ENCODE results near the gene LRMDA.

The LRMDA gene

GRCh38 chr10:75440271-75440793, 8.9 kb downstream of the LRMDA start:
- peaks cover under 1% of the 10 kb centered on the region for H3K27me3 Mint-ChIP-seq (ENCODE audit: low read depth)
- no peaks in the 10 kb centered on the region for H3K4me1 Mint-ChIP-seq (ENCODE audit: low read depth)
- no peak overlapping the region for H3K27ac Mint-ChIP-seq
- H3K36me3 Mint-ChIP-seq (ENCODE audit: low read depth) = no peaks in the 10 kb centered on the region
- peaks cover 12% of the 10 kb centered on the region for H3K9me3 Mint-ChIP-seq
- H3K4me3 Mint-ChIP-seq = no peak overlapping the region

- no peaks in the 10 kb centered on the region for H3K27me3 Mint-ChIP-seq (ENCODE audit: low read depth)
- no peak overlapping the region for H3K4me3 Mint-ChIP-seq
- H3K27ac Mint-ChIP-seq = no peak overlapping the region
- H3K9me3 Mint-ChIP-seq = peaks cover 12% of the 10 kb centered on the region
- no peaks in the 10 kb centered on the region for H3K36me3 Mint-ChIP-seq (ENCODE audit: low read depth)
- H3K4me1 Mint-ChIP-seq (ENCODE audit: low read depth) = no peaks in the 10 kb centered on the region
Observed at GRCh38 chr10:75441196-75441595, 9.8 kb downstream of the LRMDA start.

GRCh38 chr10:75441682-75442081, 10.3 kb downstream of the LRMDA start:
- H3K27me3 Mint-ChIP-seq (ENCODE audit: low read depth) = no peaks in the 10 kb centered on the region
- no peak overlapping the region for H3K4me3 Mint-ChIP-seq
- no peak overlapping the region for H3K27ac Mint-ChIP-seq
- H3K36me3 Mint-ChIP-seq (ENCODE audit: low read depth) = no peaks in the 10 kb centered on the region
- peaks cover 13% of the 10 kb centered on the region for H3K9me3 Mint-ChIP-seq
- no peaks in the 10 kb centered on the region for H3K4me1 Mint-ChIP-seq (ENCODE audit: low read depth)

GRCh38 chr10:75443362-75443761, 11.9 kb downstream of the LRMDA start:
- Mint-ChIP-seq H3K27ac (no peak overlapping the region), H3K9me3 (peaks cover 16% of the 10 kb centered on the region), H3K36me3 (ENCODE audit: low read depth) (no peaks in the 10 kb centered on the region), H3K27me3 (ENCODE audit: low read depth) (no peaks in the 10 kb centered on the region), H3K4me3 (no peak overlapping the region), H3K4me1 (ENCODE audit: low read depth) (no peaks in the 10 kb centered on the region)

GRCh38 chr10:75444781-75445386, 13.5 kb downstream of the LRMDA start:
- H3K4me1 Mint-ChIP-seq (ENCODE audit: low read depth) = no peaks in the 10 kb centered on the region
- no peak overlapping the region for H3K4me3 Mint-ChIP-seq
- H3K9me3 Mint-ChIP-seq = peaks cover 16% of the 10 kb centered on the region
- H3K36me3 Mint-ChIP-seq (ENCODE audit: low read depth) = no peaks in the 10 kb centered on the region
- no peaks in the 10 kb centered on the region for H3K27me3 Mint-ChIP-seq (ENCODE audit: low read depth)
- no peak overlapping the region for H3K27ac Mint-ChIP-seq

- Mint-ChIP-seq H3K27me3 (ENCODE audit: low read depth) (no peaks in the 10 kb centered on the region), H3K4me1 (ENCODE audit: low read depth) (no peaks in the 10 kb centered on the region), H3K4me3 (no peak overlapping the region), H3K27ac (no peak overlapping the region), H3K9me3 (peaks cover 16% of the 10 kb centered on the region), H3K36me3 (ENCODE audit: low read depth) (no peaks in the 10 kb centered on the region)
Observed at GRCh38 chr10:75446508-75446907, 15.1 kb downstream of the LRMDA start.

- no peaks in the 10 kb centered on the region for H3K4me1 Mint-ChIP-seq (ENCODE audit: low read depth)
- no peaks in the 10 kb centered on the region for H3K27me3 Mint-ChIP-seq (ENCODE audit: low read depth)
- no peak overlapping the region for H3K4me3 Mint-ChIP-seq
- H3K36me3 Mint-ChIP-seq (ENCODE audit: low read depth) = no peaks in the 10 kb centered on the region
- peaks cover 13% of the 10 kb centered on the region for H3K9me3 Mint-ChIP-seq
- H3K27ac Mint-ChIP-seq = no peak overlapping the region
Observed at GRCh38 chr10:75448166-75448565, 16.7 kb downstream of the LRMDA start.

- Mint-ChIP-seq H3K27me3 (ENCODE audit: low read depth) (no peaks in the 10 kb centered on the region), H3K36me3 (ENCODE audit: low read depth) (no peaks in the 10 kb centered on the region), H3K9me3 (peaks cover 4% of the 10 kb centered on the region), H3K4me1 (ENCODE audit: low read depth) (no peaks in the 10 kb centered on the region), H3K27ac (no peak overlapping the region), H3K4me3 (no peak overlapping the region)
Observed at GRCh38 chr10:75449382-75450074, 18.1 kb downstream of the LRMDA start.

- Mint-ChIP-seq H3K36me3 (ENCODE audit: low read depth) (no peaks in the 10 kb centered on the region), H3K9me3 (peaks cover 4% of the 10 kb centered on the region), H3K27me3 (ENCODE audit: low read depth) (no peaks in the 10 kb centered on the region), H3K27ac (no peak overlapping the region), H3K4me3 (no peak overlapping the region), H3K4me1 (ENCODE audit: low read depth) (no peaks in the 10 kb centered on the region)
Observed at GRCh38 chr10:75450075-75450445, 18.6 kb downstream of the LRMDA start.

GRCh38 chr10:75450644-75451640, 19.5 kb downstream of the LRMDA start:
- no peak overlapping the region for H3K27ac Mint-ChIP-seq
- H3K36me3 Mint-ChIP-seq (ENCODE audit: low read depth) = no peaks in the 10 kb centered on the region
- no peaks in the 10 kb centered on the region for H3K4me1 Mint-ChIP-seq (ENCODE audit: low read depth)
- peaks cover 4% of the 10 kb centered on the region for H3K9me3 Mint-ChIP-seq
- no peaks in the 10 kb centered on the region for H3K27me3 Mint-ChIP-seq (ENCODE audit: low read depth)
- H3K4me3 Mint-ChIP-seq = no peak overlapping the region

GRCh38 chr10:75451831-75452230, 20.4 kb downstream of the LRMDA start:
- H3K9me3 Mint-ChIP-seq = peaks cover under 1% of the 10 kb centered on the region
- H3K27me3 Mint-ChIP-seq (ENCODE audit: low read depth) = no peaks in the 10 kb centered on the region
- no peaks in the 10 kb centered on the region for H3K36me3 Mint-ChIP-seq (ENCODE audit: low read depth)
- H3K4me3 Mint-ChIP-seq = no peak overlapping the region
- H3K27ac Mint-ChIP-seq = no peak overlapping the region
- no peaks in the 10 kb centered on the region for H3K4me1 Mint-ChIP-seq (ENCODE audit: low read depth)

- Mint-ChIP-seq H3K27me3 (ENCODE audit: low read depth) (peaks cover 4% of the 10 kb centered on the region), H3K36me3 (ENCODE audit: low read depth) (no peaks in the 10 kb centered on the region), H3K4me3 (no peak overlapping the region), H3K4me1 (ENCODE audit: low read depth) (no peaks in the 10 kb centered on the region), H3K27ac (no peak overlapping the region), H3K9me3 (no peaks in the 10 kb centered on the region)
Observed at GRCh38 chr10:75452997-75453396, 21.6 kb downstream of the LRMDA start.

GRCh38 chr10:75456122-75456521, 24.7 kb downstream of the LRMDA start:
- no peaks in the 10 kb centered on the region for H3K9me3 Mint-ChIP-seq
- no peak overlapping the region for H3K27ac Mint-ChIP-seq
- H3K27me3 Mint-ChIP-seq (ENCODE audit: low read depth) = peaks cover 13% of the 10 kb centered on the region
- H3K36me3 Mint-ChIP-seq (ENCODE audit: low read depth) = no peaks in the 10 kb centered on the region
- no peaks in the 10 kb centered on the region for H3K4me1 Mint-ChIP-seq (ENCODE audit: low read depth)
- no peak overlapping the region for H3K4me3 Mint-ChIP-seq

GRCh38 chr10:75460059-75460458, 28.6 kb downstream of the LRMDA start:
- H3K4me3 Mint-ChIP-seq = no peak overlapping the region
- no peaks in the 10 kb centered on the region for H3K9me3 Mint-ChIP-seq
- H3K36me3 Mint-ChIP-seq (ENCODE audit: low read depth) = no peaks in the 10 kb centered on the region
- no peak overlapping the region for H3K27ac Mint-ChIP-seq
- peaks cover 13% of the 10 kb centered on the region for H3K27me3 Mint-ChIP-seq (ENCODE audit: low read depth)
- no peaks in the 10 kb centered on the region for H3K4me1 Mint-ChIP-seq (ENCODE audit: low read depth)

Data from T-helper 1 cell treated with Interleukin-12 subunit alpha and Interleukin-12 subunit beta and Interleukin-4 antibody, amounts not matched to agents 30 μg/mL and 1 μg/mL, for 36 hours (primary cell).